ENCODE measurements around the gene MOCOS.

- TF ChIP-seq CTCF (IDR thresholded peaks at IDR 0.05) (no peak), JUN (CRISPR knock-in tag; IDR thresholded peaks at IDR 0.05) (no peak), FOXP1 (CRISPR knock-in tag; IDR thresholded peaks at IDR 0.05; ENCODE audit: borderline replicate concordance) (no peak), ZNF532 (CRISPR knock-in tag; IDR thresholded peaks at IDR 0.05; ENCODE audit: borderline replicate concordance) (no peak), CREB1 (CRISPR knock-in tag; IDR thresholded peaks at IDR 0.05) (no peak), ERG (CRISPR knock-in tag; IDR thresholded peaks at IDR 0.05) (no peak), TP53 (CRISPR knock-in tag; IDR thresholded peaks at IDR 0.05) (no peak), GRHL2 (CRISPR knock-in tag; IDR thresholded peaks at IDR 0.05; ENCODE audit: insufficient replicate concordance, severe bottlenecking) (no peak), IRF1 (CRISPR knock-in tag; IDR thresholded peaks at IDR 0.05) (no peak), FOXK1 (CRISPR knock-in tag; IDR thresholded peaks at IDR 0.05) (no peak), CREM (CRISPR knock-in tag; IDR thresholded peaks at IDR 0.05) (no peak), HMGXB4 (CRISPR knock-in tag; IDR thresholded peaks at IDR 0.05) (no peak), MAX (CRISPR knock-in tag; IDR thresholded peaks at IDR 0.05) (no peak), ATF6 (CRISPR knock-in tag; IDR thresholded peaks at IDR 0.05) (no peak)
Measured at GRCh38 chr18:36203360-36203895, 16.1 kb downstream of the MOCOS start.
